A673 (cell line): ENCODE data around the gene EIF2S1. TPM values are rescaled to one million over a fixed set of nuclear protein-coding genes. Genes with fewer than 3 reads are reported as not detected.
"Not testable (repeated sequence)": the region's sequence is repeated elsewhere in the genome, so short reads cannot be mapped to it uniquely, and the experiment has no call there.

Experiments used
- BruUV-seq: library from RNA; stranded (reverse); fragments of 400-500 nt; replicated peaks from 2 replicates; lab custom pipeline; 2021; lab: Mats Ljungman, UMichigan
- CTCF ChIA-PET: fragments of 300-600 bp; sonication (Branson Sonifier 250); formaldehyde crosslinking; loops from one replicate; lab custom pipeline; 2022; ENCODE audit warnings: antibody characterized with exemption; lab: Charles Lee
- POLR2A ChIA-PET: fragments of 300-600 bp; sonication (Branson Sonifier 250); formaldehyde crosslinking; loops from one replicate; lab custom pipeline; 2022; ENCODE audit warnings: antibody characterized with exemption; ENCODE audit not compliant: low non-redundant PET; lab: Charles Lee
- DNase-seq: peaks from one replicate; pipeline ENCODE4 v3.0.0-alpha.2; 2015; ENCODE audit warnings: low spot score
- H3K27ac ChIP-seq: fragments of 200-600 bp; sonication (generic); 2 replicates; pipeline ENCODE4 v1.5.1; 2016; ENCODE audit warnings: mixed run types, low read depth, mild to moderate bottlenecking, mixed read lengths, antibody characterized with exemption, low read length; ENCODE audit not compliant: poor library complexity, severe bottlenecking
- H3K27me3 ChIP-seq: fragments of 200-600 bp; sonication (generic); replicated peaks from 2 replicates; pipeline ENCODE4 v1.6.1; 2017; ENCODE audit warnings: mixed run types, low read depth, mild to moderate bottlenecking, mixed read lengths, antibody characterized with exemption, low read length; ENCODE audit not compliant: insufficient read depth, poor library complexity
- H3K36me3 ChIP-seq: fragments of 200-600 bp; sonication (generic); 2 replicates; pipeline ENCODE4 v1.6.1; 2016; ENCODE audit warnings: mixed run types, mild to moderate bottlenecking, mixed read lengths, antibody characterized with exemption, low read length; ENCODE audit not compliant: insufficient read depth, poor library complexity, severe bottlenecking
- H3K4me1 ChIP-seq: fragments of 200-600 bp; sonication (generic); 2 replicates; pipeline ENCODE4 v1.6.1; 2017; ENCODE audit warnings: mixed run types, mild to moderate bottlenecking, mixed read lengths, antibody characterized with exemption, low read length; ENCODE audit not compliant: insufficient read depth, poor library complexity, severe bottlenecking
- H3K4me3 ChIP-seq: fragments of 200-600 bp; sonication (generic); 2 replicates; pipeline ENCODE4 v1.5.1; 2016; ENCODE audit warnings: low read depth, mixed run types, mild to moderate bottlenecking, mixed read lengths, low read length; ENCODE audit not compliant: poor library complexity, severe bottlenecking
- H3K9me3 ChIP-seq: fragments of 200-600 bp; sonication (generic); 2 replicates; pipeline ENCODE4 v1.6.1; 2016; ENCODE audit warnings: mixed run types, low read depth, mild to moderate bottlenecking, mixed read lengths, antibody characterized with exemption, low read length; ENCODE audit not compliant: poor library complexity, severe bottlenecking
- CTCF ChIP-seq: fragments of 300-800, 200-600 bp; sonication (generic); conservative IDR thresholded peaks from 2 replicates; pipeline ENCODE4 v1.5.1; 2017; ENCODE audit warnings: low read depth, mild to moderate bottlenecking, antibody characterized with exemption, low read length, moderate library complexity, mixed read lengths
- EZH2 ChIP-seq: fragments of 200-600 bp; sonication (generic); IDR thresholded peaks from 2 replicates; pipeline ENCODE4 v1.6.1; 2017; ENCODE audit warnings: borderline replicate concordance, low read depth, mild to moderate bottlenecking, mixed read lengths, antibody characterized with exemption, low read length; ENCODE audit not compliant: poor library complexity, severe bottlenecking
- intact Hi-C: fragments of 100-400 bp; cut with micrococcal nuclease; formaldehyde crosslinking; loops from one replicate; pipeline ENCODE4 v1.10.0; 2022; ENCODE audit not compliant: unreplicated experiment
- total RNA-seq: library from RNA; stranded (reverse); gene quantifications from 2 replicates; pipeline ENCODE4 v1.2.3, GENCODE V29; 2021

EIF2S1 gene
- total RNA-seq, 1 experiment from 2014 or later: 302 TPM

- no peaks in the 10 kb centered on the region for H3K9me3 ChIP-seq
- H3K36me3 ChIP-seq: peaks cover 65% of the 10 kb centered on the region
- TF ChIP-seq CTCF (no peak), EZH2 (no peak)
- ChIA-PET POLR2A (no interaction called here), CTCF (no interaction called here)
- no TSS peak for BruUV-seq
- H3K4me3 ChIP-seq: no peak overlapping the region
- H3K27me3 ChIP-seq: no peaks in the 10 kb centered on the region
- no peak for DNase-seq
- intact Hi-C loops: no loop called here
- H3K27ac ChIP-seq: no peak overlapping the region
- peaks cover 17% of the 10 kb centered on the region for H3K4me1 ChIP-seq
Observed at GRCh38 chr14:67331368-67332125, 28.6 kb upstream of the EIF2S1 start.

- DNase-seq: no peak
- peaks cover 68% of the 10 kb centered on the region for H3K36me3 ChIP-seq
- TF ChIP-seq CTCF: no peak
- no peak for TF ChIP-seq EZH2
- H3K27ac ChIP-seq: no peak overlapping the region
- intact Hi-C loops: no loop called here
- BruUV-seq: no TSS peak
- no peaks in the 10 kb centered on the region for H3K9me3 ChIP-seq
- peaks cover 17% of the 10 kb centered on the region for H3K4me1 ChIP-seq
- CTCF ChIA-PET: no interaction called here
- no peaks in the 10 kb centered on the region for H3K27me3 ChIP-seq
- H3K4me3 ChIP-seq: no peak overlapping the region
- POLR2A ChIA-PET: no interaction called here
Observed at GRCh38 chr14:67332468-67332867, 27.7 kb upstream of the EIF2S1 start.

GRCh38 chr14:67335781-67336180 is 24.3 kb upstream of the EIF2S1 start:
- Histone ChIP-seq H3K27ac (no peak overlapping the region), H3K9me3 (no peaks in the 10 kb centered on the region), H3K4me3 (no peak overlapping the region), H3K4me1 (peaks cover 17% of the 10 kb centered on the region), H3K27me3 (no peaks in the 10 kb centered on the region), H3K36me3 (peaks cover 87% of the 10 kb centered on the region)
- intact Hi-C loops: loop anchor here (2.0 kb wide), 1 partner anchor 169 kb away; no protein-coding TSS in a partner anchor
- peak; percentile 52 for DNase-seq
- TF ChIP-seq EZH2: no peak
- TF ChIP-seq CTCF: peak; percentile 55
- ChIA-PET CTCF (interaction anchor here (0.6 kb wide), 2 partner anchors 16 to 364 kb away, joined by 3 to 5 read pairs; no protein-coding TSS in a partner anchor), POLR2A (no interaction called here)
- no TSS peak for BruUV-seq

GRCh38 chr14:67341231-67341630 is 18.9 kb upstream of the EIF2S1 start:
- H3K9me3 ChIP-seq, H3K27ac ChIP-seq, POLR2A ChIA-PET, H3K4me3 ChIP-seq, CTCF ChIA-PET, DNase-seq, H3K27me3 ChIP-seq, intact Hi-C loops, BruUV-seq, H3K4me1 ChIP-seq: not testable (repeated sequence)
- peaks cover 59% of the 10 kb centered on the region for H3K36me3 ChIP-seq
